ENCODE results near the gene ARHGEF26.
"Not testable (repeated sequence)": the region's sequence is repeated elsewhere in the genome, so short reads cannot be mapped to it uniquely, and the experiment has no call there.

The ARHGEF26 gene

GRCh38 chr3:154120961-154121700, at the start of gene ARHGEF26:
Gene ARHGEF26, plus strand, starts transcription at chr3:154121390. Its CDS starts 603 bp downstream, at chr3:154121993.
- no peak for DNase-seq (ENCODE audit: low read depth)

GRCh38 chr3:154074966-154075365, 46.2 kb upstream of the ARHGEF26 start:
- DNase-seq (ENCODE audit: low read depth) = no peak

GRCh38 chr3:154078672-154079071, 42.5 kb upstream of the ARHGEF26 start:
- no peak for DNase-seq (ENCODE audit: low read depth)

GRCh38 chr3:154081305-154081704, 39.9 kb upstream of the ARHGEF26 start:
- DNase-seq (ENCODE audit: low read depth) = no peak

- DNase-seq (ENCODE audit: low read depth) = no peak
Observed at GRCh38 chr3:154085071-154085470, 36.1 kb upstream of the ARHGEF26 start.

- DNase-seq (ENCODE audit: low read depth) = no peak
Observed at GRCh38 chr3:154085799-154086198, 35.4 kb upstream of the ARHGEF26 start.

GRCh38 chr3:154086286-154086685, 34.9 kb upstream of the ARHGEF26 start:
- DNase-seq (ENCODE audit: low read depth) = no peak

- DNase-seq (ENCODE audit: low read depth) = not testable (repeated sequence)
Observed at GRCh38 chr3:154087756-154088480, 33.3 kb upstream of the ARHGEF26 start.

GRCh38 chr3:154089421-154090420, 31.5 kb upstream of the ARHGEF26 start:
- no peak for DNase-seq (ENCODE audit: low read depth)

- DNase-seq (ENCODE audit: low read depth) = no peak
Observed at GRCh38 chr3:154094051-154094450, 27.1 kb upstream of the ARHGEF26 start.

GRCh38 chr3:154095832-154096421, 25.3 kb upstream of the ARHGEF26 start:
- DNase-seq (ENCODE audit: low read depth) = no peak

GRCh38 chr3:154098376-154098775, 22.8 kb upstream of the ARHGEF26 start:
- no peak for DNase-seq (ENCODE audit: low read depth)

GRCh38 chr3:154100556-154100955, 20.6 kb upstream of the ARHGEF26 start:
- DNase-seq (ENCODE audit: low read depth) = no peak

- no peak for DNase-seq (ENCODE audit: low read depth)
Observed at GRCh38 chr3:154101250-154101649, 19.9 kb upstream of the ARHGEF26 start.

- DNase-seq (ENCODE audit: low read depth) = no peak
Observed at GRCh38 chr3:154102225-154102624, 19.0 kb upstream of the ARHGEF26 start.

- DNase-seq (ENCODE audit: low read depth) = no peak
Observed at GRCh38 chr3:154105218-154105975, 15.8 kb upstream of the ARHGEF26 start.

- no peak for DNase-seq (ENCODE audit: low read depth)
Observed at GRCh38 chr3:154111365-154111935, 9.7 kb upstream of the ARHGEF26 start.

- DNase-seq (ENCODE audit: low read depth) = no peak
Observed at GRCh38 chr3:154112146-154112852, 8.9 kb upstream of the ARHGEF26 start.

- no peak for DNase-seq (ENCODE audit: low read depth)
Observed at GRCh38 chr3:154113609-154114008, 7.6 kb upstream of the ARHGEF26 start.

GRCh38 chr3:154115332-154115731, 5.9 kb upstream of the ARHGEF26 start:
- DNase-seq (ENCODE audit: low read depth) = no peak
